ENCODE data around the gene MAGI1.

MAGI1 gene

GRCh38 chr3:65677486-65678010 lies 361.2 kb downstream of the MAGI1 start:
- Mint-ChIP-seq H3K4me1 (no peaks in the 10 kb centered on the region), H3K27ac (no peak overlapping the region), H3K36me3 (no peaks in the 10 kb centered on the region), H3K9me3 (peaks cover 3% of the 10 kb centered on the region), H3K4me3 (no peak overlapping the region)
- ATAC-seq (no peak), DNase-seq (ENCODE audit: low spot score in 2 of 2) (no peak)

DNA sequence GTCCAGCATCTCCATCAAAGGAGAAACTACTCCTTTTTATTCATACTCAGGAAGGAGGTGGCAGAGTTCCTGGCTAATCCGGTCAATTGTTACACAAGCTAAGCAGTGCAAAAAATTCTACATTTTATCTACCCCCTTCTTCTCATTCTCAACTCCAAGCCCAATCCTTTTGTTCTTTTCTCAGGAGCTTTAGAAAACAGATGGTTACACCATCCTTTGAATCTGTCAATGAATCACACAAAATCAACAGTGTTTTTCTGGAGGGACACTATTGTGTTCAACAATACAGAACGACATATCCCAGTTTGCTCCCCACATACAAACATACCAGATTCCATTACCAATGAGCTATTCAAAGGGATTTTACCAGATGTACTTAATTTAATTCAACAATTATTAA lies 362.1 kb downstream of the MAGI1 start:
- Mint-ChIP-seq H3K9me3 (peaks cover 3% of the 10 kb centered on the region), H3K27ac (no peak overlapping the region), H3K4me1 (no peaks in the 10 kb centered on the region), H3K36me3 (no peaks in the 10 kb centered on the region), H3K4me3 (no peak overlapping the region)
- DNase-seq (ENCODE audit: low spot score in 2 of 2) (no peak), ATAC-seq (no peak)

DNA sequence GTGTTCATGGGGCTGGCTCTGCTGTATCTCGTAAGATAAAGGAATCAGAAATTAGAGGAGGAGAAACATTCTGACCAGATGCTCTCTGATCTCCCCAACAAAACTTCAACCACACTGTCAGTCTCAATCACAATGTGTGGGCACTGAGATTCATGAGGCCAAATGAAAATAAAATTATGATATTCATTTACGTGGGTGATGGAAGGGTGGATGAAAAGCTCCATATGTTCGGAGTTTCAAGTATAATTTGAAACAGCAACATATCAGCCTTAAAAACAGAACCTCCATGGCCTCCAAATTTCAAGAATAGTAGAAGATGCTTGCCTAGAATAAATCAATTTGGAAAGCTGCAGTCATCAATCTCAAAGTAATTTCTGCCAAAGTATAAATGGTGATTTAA lies 363.7 kb downstream of the MAGI1 start:
- no peak overlapping the region for H3K27ac Mint-ChIP-seq
- no peak overlapping the region for H3K4me3 Mint-ChIP-seq
- no peaks in the 10 kb centered on the region for H3K4me1 Mint-ChIP-seq
- H3K36me3 Mint-ChIP-seq, result no peaks in the 10 kb centered on the region
- peaks cover 2% of the 10 kb centered on the region for H3K9me3 Mint-ChIP-seq
- DNase-seq (ENCODE audit: low spot score in 2 of 2), result no peak
- ATAC-seq, result no peak

DNA sequence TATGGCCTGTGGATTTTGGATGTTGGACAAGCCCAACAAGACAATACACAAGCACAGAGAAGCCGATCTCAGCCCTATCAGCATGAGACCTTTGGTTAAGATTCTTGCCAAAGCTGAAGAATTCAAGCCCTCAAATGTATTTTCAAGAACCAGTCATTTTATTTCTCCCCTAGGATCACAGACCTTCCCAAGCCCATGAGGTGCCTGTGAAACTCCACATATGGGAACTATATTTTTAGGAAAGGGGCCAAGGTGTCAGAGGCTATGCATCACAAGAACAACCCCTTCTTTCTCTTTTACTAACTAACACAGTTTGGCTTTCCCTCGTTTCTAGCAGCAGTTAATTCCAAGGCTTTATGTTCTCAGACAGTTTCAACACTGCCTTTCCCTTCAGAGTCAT lies 364.5 kb downstream of the MAGI1 start:
- Mint-ChIP-seq H3K27ac (no peak overlapping the region), H3K9me3 (peaks cover 2% of the 10 kb centered on the region), H3K4me1 (no peaks in the 10 kb centered on the region), H3K4me3 (no peak overlapping the region), H3K36me3 (no peaks in the 10 kb centered on the region)
- ATAC-seq (no peak), DNase-seq (ENCODE audit: low spot score in 2 of 2) (no peak)

GRCh38 chr3:65672871-65673815 lies 365.6 kb downstream of the MAGI1 start:
- ATAC-seq (no peak), DNase-seq (ENCODE audit: low spot score in 2 of 2) (no peak)
- Mint-ChIP-seq H3K4me1 (no peaks in the 10 kb centered on the region), H3K36me3 (no peaks in the 10 kb centered on the region), H3K27ac (no peak overlapping the region), H3K9me3 (peaks cover 2% of the 10 kb centered on the region), H3K4me3 (no peak overlapping the region)

GRCh38 chr3:65672061-65672460 lies 366.7 kb downstream of the MAGI1 start:
- DNase-seq (ENCODE audit: low spot score in 2 of 2) (no peak), ATAC-seq (no peak)
- no peaks in the 10 kb centered on the region for H3K36me3 Mint-ChIP-seq
- H3K4me1 Mint-ChIP-seq, result no peaks in the 10 kb centered on the region
- H3K9me3 Mint-ChIP-seq, result peaks cover 2% of the 10 kb centered on the region
- no peak overlapping the region for H3K4me3 Mint-ChIP-seq
- no peak overlapping the region for H3K27ac Mint-ChIP-seq

DNA sequence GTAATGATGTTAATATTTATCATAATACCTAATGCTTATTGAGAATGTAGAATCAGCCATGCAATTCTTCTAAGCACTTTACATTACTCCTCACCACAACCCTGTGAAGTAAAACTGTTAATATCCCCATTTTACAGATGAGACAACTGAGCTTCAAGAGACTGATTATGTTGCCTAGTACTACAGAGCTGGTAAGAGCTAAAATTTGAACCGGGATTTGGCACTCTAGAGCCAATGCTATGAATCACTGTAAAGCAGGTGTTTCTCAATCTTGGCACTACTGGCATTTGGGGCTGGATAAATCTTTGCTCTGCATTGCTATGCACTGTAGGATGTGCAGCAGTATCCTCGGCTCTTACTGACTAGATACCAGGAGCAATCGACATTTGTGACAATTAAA lies 367.7 kb downstream of the MAGI1 start:
- no peaks in the 10 kb centered on the region for H3K36me3 Mint-ChIP-seq
- no peaks in the 10 kb centered on the region for H3K4me1 Mint-ChIP-seq
- peaks cover 2% of the 10 kb centered on the region for H3K9me3 Mint-ChIP-seq
- no peak overlapping the region for H3K27ac Mint-ChIP-seq
- H3K4me3 Mint-ChIP-seq, result no peak overlapping the region
- no peak for DNase-seq (ENCODE audit: low spot score in 2 of 2)
- no peak for ATAC-seq

DNA sequence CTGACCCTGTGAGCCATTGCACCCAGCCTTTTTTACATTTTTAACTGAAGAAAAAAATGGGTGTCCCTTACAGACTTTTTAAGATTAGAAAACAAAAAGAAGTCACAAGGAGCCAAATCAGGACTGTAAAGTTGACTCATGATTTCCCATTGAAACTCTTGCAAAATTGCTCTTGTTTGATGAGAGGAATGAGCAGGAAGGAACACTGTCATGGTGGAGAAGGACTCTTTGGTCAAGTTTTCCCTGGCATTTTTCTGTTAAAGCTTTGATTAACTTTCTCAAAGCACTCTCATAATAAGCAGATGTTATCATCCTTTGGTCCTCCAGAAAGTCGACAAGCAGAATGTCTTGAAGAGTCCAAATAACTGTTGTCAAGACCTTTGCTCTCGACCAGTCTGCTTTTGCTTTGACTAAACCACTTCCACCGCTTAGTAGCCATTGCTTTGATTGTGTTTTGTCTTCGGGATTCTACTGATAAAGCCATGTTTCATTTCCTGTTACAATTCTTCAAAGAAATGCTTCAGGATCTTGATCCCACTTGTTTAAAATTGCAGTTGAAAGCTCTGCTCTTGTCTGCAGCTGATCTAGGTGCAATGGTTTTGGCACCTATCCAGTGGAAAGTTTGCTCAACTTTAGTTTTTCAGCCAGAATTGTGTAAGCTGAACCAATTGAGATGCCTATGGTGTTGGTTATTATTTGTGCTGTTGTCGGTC lies 369.4 kb downstream of the MAGI1 start:
- Mint-ChIP-seq H3K4me3 (no peak overlapping the region), H3K9me3 (peaks cover 2% of the 10 kb centered on the region), H3K36me3 (no peaks in the 10 kb centered on the region), H3K4me1 (no peaks in the 10 kb centered on the region), H3K27ac (no peak overlapping the region)
- no peak for ATAC-seq
- no peak for DNase-seq (ENCODE audit: low spot score in 2 of 2)

GRCh38 chr3:65667963-65668362 lies 370.8 kb downstream of the MAGI1 start:
- Mint-ChIP-seq H3K4me3 (no peak overlapping the region), H3K36me3 (no peaks in the 10 kb centered on the region), H3K4me1 (no peaks in the 10 kb centered on the region), H3K9me3 (peaks cover 2% of the 10 kb centered on the region), H3K27ac (no peak overlapping the region)
- DNase-seq (ENCODE audit: low spot score in 2 of 2), result no peak
- no peak for ATAC-seq

DNA sequence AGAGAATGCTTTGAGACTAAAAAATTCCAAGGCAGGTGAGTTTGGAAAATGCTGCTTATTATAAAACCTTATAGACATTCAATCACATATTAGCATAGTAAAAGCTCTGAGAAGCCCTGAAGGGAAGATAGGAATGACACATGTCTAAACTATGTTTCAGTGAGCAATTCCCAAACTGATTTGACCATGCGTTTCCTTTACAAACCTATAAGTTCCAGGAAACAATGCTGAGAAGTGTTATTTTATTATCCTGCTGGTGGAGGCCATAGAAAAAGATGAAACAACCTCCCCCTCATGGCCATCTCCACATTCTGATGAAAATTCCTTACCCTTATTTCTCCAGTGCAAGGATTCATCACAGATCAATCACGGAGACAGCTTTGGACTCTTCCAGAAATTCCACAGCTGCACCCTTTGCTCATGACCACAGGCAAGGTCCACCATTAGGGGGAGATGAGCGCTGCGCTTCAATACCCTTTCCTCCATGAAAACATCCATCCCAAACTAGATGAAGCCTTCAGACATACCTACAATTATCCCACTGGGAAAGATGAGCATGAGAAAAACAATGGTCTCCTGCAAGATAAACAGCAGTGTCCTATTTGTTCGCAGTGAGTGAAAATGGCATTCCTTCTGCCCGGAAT lies 372.1 kb downstream of the MAGI1 start:
- Mint-ChIP-seq H3K4me3 (no peak overlapping the region), H3K9me3 (peaks cover 2% of the 10 kb centered on the region), H3K4me1 (no peaks in the 10 kb centered on the region), H3K36me3 (no peaks in the 10 kb centered on the region), H3K27ac (no peak overlapping the region)
- no peak for ATAC-seq
- no peak for DNase-seq (ENCODE audit: low spot score in 2 of 2)

- Mint-ChIP-seq H3K27ac (no peak overlapping the region), H3K9me3 (peaks cover 2% of the 10 kb centered on the region), H3K4me3 (no peak overlapping the region), H3K36me3 (no peaks in the 10 kb centered on the region), H3K4me1 (no peaks in the 10 kb centered on the region)
- no peak for DNase-seq (ENCODE audit: low spot score in 2 of 2)
- no peak for ATAC-seq
These were observed 372.8 kb downstream of the MAGI1 start for GRCh38 chr3:65665915-65666314.

DNA sequence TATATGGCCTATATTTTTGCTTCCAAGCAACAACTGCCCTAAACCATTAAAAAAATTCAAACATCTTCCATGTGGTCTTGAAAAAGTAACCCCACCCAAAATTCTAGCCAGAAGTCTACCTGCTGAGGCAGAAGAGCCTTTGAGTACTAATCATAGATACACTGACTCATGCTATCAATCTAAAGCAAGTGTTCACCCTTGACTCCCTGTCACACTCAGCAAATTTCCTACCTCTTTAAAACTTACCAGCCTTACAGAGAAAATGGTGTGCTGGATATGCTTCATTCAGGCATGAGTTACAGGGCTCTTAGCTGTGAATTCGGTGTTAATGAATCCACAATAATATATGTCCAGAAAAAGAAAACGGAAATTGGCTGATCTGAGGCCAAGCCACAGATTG lies 373.8 kb downstream of the MAGI1 start:
- no peak overlapping the region for H3K4me3 Mint-ChIP-seq

GRCh38 chr3:65664446-65664845 lies 374.3 kb downstream of the MAGI1 start:
- Mint-ChIP-seq H3K36me3 (no peaks in the 10 kb centered on the region), H3K4me3 (no peak overlapping the region), H3K9me3 (no peaks in the 10 kb centered on the region), H3K27ac (no peak overlapping the region), H3K4me1 (no peaks in the 10 kb centered on the region)
- ATAC-seq, result no peak
- DNase-seq (ENCODE audit: low spot score in 2 of 2), result no peak

More for the DNA sequence above, 373.8 kb downstream of the MAGI1 start:
- H3K36me3 Mint-ChIP-seq, result no peaks in the 10 kb centered on the region
- no peak overlapping the region for H3K27ac Mint-ChIP-seq
- ATAC-seq, result no peak
- DNase-seq (ENCODE audit: low spot score in 2 of 2), result no peak
- no peaks in the 10 kb centered on the region for H3K4me1 Mint-ChIP-seq
- H3K9me3 Mint-ChIP-seq, result no peaks in the 10 kb centered on the region

DNA sequence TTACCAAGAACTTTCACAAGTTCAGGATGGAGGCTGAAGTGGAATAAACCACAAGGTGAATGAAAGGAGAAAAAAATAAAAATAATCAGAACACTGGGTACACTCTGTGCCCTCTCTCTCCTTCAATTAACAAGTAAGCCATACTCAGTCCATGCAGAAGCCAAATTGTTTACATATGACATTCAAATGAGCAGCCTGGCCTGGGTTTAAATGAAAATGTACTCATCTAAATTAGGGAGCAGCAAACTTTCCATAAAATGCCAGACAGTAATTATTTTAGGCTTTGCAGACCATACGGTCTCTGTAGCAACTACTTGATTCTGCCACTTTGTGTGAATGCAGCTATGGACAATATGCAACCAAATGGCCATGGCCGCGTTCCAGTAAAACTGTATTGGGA lies 376.6 kb downstream of the MAGI1 start:
- DNase-seq (ENCODE audit: low spot score in 2 of 2) (no peak), ATAC-seq (no peak)
- no peak overlapping the region for H3K4me3 Mint-ChIP-seq
- H3K27ac Mint-ChIP-seq, result no peak overlapping the region
- H3K4me1 Mint-ChIP-seq, result no peaks in the 10 kb centered on the region
- H3K9me3 Mint-ChIP-seq, result peaks cover 4% of the 10 kb centered on the region
- H3K36me3 Mint-ChIP-seq, result no peaks in the 10 kb centered on the region

DNA sequence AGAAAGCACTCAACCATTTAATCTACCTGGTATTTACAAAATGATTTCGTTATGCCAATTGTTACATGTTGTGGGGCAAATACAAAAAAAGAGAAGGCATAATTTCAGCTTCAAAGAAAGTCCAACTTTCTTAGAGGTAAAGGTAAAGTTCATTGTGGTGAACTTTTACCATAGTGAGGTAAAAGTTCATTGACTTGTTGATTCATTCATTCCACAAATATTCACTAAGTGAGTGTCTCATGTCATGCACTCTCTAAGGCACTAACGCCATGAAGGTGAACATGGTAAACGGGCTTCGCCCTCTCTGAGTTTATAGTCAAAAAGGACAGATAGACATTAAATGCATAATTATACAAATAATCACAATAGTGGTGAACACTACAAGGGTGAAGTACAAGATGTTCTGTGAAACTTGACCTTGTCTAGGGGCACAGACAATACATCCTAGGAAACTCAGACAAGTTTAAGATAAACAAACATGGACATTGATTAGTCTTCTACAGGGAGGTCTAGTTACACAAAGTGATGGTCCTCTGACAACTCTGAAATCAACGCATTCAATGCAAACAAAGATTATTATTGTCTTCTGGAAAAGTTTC lies 378.6 kb downstream of the MAGI1 start:
- no peak for ATAC-seq
- no peak for DNase-seq (ENCODE audit: low spot score in 2 of 2)
- H3K27ac Mint-ChIP-seq, result no peak overlapping the region
- no peaks in the 10 kb centered on the region for H3K36me3 Mint-ChIP-seq
- no peak overlapping the region for H3K4me3 Mint-ChIP-seq
- H3K9me3 Mint-ChIP-seq, result peaks cover 4% of the 10 kb centered on the region
- no peaks in the 10 kb centered on the region for H3K4me1 Mint-ChIP-seq
